DND-41 (cell line): ENCODE data around the gene LRRC46.

ENCODE experiments used
- ATAC-seq: fragments of 200-7000 bp; cut with Tn5 transposase; 3 replicates; pipeline ENCODE4 v1.9.1; 2021; ENCODE audit warnings: low read depth; ENCODE audit not compliant: insufficient read depth
- DNase-seq: peaks from one replicate; pipeline ENCODE4 v3.0.0-alpha.2; 2020
- H2AFZ ChIP-seq: 2 replicates; pipeline ENCODE4 v1.6.0; 2012; ENCODE audit warnings: low read depth, low read length
- H3K27ac ChIP-seq: 2 replicates; pipeline ENCODE4 v1.5.1; 2012; ENCODE audit warnings: low read length, inconsistent platforms
- H3K27me3 ChIP-seq: fragments of 200-600 bp; sonication (generic); 2 replicates; pipeline ENCODE4 v1.6.0; 2012; ENCODE audit warnings: low read length, mild to moderate bottlenecking, inconsistent platforms; ENCODE audit not compliant: insufficient read depth, poor library complexity
- H3K36me3 ChIP-seq: 2 replicates; pipeline ENCODE4 v1.5.1; 2012; ENCODE audit warnings: low read length, inconsistent platforms; ENCODE audit not compliant: insufficient read depth
- H3K4me1 ChIP-seq: 2 replicates; pipeline ENCODE4 v1.5.1; 2012; ENCODE audit warnings: mild to moderate bottlenecking, low read length; ENCODE audit not compliant: insufficient read depth
- H3K4me2 ChIP-seq: 2 replicates; pipeline ENCODE4 v1.6.0; 2012; ENCODE audit warnings: mild to moderate bottlenecking, moderate library complexity, low read length, inconsistent platforms; ENCODE audit not compliant: insufficient read depth
- H3K4me3 ChIP-seq, 2 experiments: fragments of 200-600 bp in 1 of 2; shearing (Covaris generic) in 1 of 2; 2 replicates each; pipeline ENCODE4 v1.5.1; 2012 to 2016; ENCODE audit warnings: inconsistent platforms in 2 of 2, low read length in 2 of 2, mild to moderate bottlenecking in 2 of 2, low read depth in 1 of 2, moderate library complexity in 1 of 2
- H3K79me2 ChIP-seq: 2 replicates; pipeline ENCODE4 v1.6.0; 2012; ENCODE audit warnings: low read length, inconsistent platforms; ENCODE audit not compliant: insufficient read depth
- H3K9ac ChIP-seq: 2 replicates; pipeline ENCODE4 v1.6.0; 2012; ENCODE audit warnings: low read depth, mild to moderate bottlenecking, inconsistent platforms, low read length, moderate library complexity
- H3K9me3 ChIP-seq: 2 replicates; pipeline ENCODE4 v1.5.1; 2012; ENCODE audit warnings: low read length, moderate library complexity, mild to moderate bottlenecking, inconsistent platforms; ENCODE audit not compliant: insufficient read depth, severe bottlenecking
- H4K20me1 ChIP-seq: 2 replicates; pipeline ENCODE4 v1.6.0; 2012; ENCODE audit warnings: low read length; ENCODE audit not compliant: insufficient read depth
- EZH2 ChIP-seq: IDR thresholded peaks from 3 replicates; pipeline ENCODE4 v1.6.1; 2012; ENCODE audit warnings: borderline replicate concordance, low read depth, mild to moderate bottlenecking, moderate library complexity, low read length, inconsistent platforms; ENCODE audit not compliant: severe bottlenecking
- TF ChIP-seq, protein P1 (sequence below): IDR thresholded peaks from 2 replicates; pipeline ENCODE4 v1.5.1; 2012; ENCODE audit warnings: borderline replicate concordance, low read length, moderate library complexity, mild to moderate bottlenecking; ENCODE audit not compliant: poor library complexity, severe bottlenecking; ENCODE audit errors: extremely low read depth

Gene LRRC46

DNA sequence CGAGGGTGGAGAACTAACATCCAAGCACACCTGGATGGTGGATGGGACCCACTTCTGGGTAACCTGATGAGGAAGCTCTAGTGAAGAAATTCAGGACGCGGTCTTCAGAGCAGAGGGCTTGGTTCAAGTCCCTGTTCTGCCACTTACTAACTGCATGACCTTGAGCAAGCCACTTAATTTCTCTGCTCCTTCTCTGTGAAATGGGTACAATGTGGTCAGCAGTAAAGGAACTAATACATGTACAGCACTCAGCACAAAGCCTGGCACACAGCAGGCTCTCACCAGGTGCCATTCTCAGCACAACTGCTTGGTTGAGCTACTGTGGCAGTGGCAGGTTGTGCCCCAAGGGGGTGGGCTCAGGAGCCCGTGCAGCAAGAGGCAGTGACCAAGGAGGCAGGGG lies 8.0 kb upstream of the LRRC46 start:
- no peak for TF ChIP-seq EZH2
- TF ChIP-seq, protein P1, sequence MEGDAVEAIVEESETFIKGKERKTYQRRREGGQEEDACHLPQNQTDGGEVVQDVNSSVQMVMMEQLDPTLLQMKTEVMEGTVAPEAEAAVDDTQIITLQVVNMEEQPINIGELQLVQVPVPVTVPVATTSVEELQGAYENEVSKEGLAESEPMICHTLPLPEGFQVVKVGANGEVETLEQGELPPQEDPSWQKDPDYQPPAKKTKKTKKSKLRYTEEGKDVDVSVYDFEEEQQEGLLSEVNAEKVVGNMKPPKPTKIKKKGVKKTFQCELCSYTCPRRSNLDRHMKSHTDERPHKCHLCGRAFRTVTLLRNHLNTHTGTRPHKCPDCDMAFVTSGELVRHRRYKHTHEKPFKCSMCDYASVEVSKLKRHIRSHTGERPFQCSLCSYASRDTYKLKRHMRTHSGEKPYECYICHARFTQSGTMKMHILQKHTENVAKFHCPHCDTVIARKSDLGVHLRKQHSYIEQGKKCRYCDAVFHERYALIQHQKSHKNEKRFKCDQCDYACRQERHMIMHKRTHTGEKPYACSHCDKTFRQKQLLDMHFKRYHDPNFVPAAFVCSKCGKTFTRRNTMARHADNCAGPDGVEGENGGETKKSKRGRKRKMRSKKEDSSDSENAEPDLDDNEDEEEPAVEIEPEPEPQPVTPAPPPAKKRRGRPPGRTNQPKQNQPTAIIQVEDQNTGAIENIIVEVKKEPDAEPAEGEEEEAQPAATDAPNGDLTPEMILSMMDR = no peak

DNA sequence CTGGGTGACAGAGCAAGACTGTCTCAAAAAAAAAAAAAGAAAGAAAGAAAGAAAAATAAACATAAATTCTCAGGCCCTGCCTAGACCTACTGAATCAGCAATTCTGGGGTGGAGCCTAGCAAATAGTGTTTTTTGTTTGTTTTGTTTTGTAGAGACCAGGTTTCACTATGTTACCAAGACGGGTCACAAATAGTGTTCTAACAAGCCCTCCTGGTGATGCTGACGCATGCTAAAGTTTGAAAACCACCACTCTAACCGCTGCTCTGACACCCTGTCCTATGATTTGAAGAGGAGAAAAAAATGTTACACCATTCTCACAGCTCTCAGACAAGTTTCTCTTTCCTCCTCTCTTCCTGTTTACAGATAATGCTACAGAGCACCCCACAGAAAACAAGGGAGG lies 1.6 kb upstream of the LRRC46 start:
- peak overlapping the region; percentile 73 for H3K4me2 ChIP-seq
- H3K9me3 ChIP-seq = no peaks in the 10 kb centered on the region
- TF ChIP-seq EZH2 = no peak
- TF ChIP-seq, protein P1 = no peak
- no peak overlapping the region for H3K27ac ChIP-seq
- ATAC-seq = no peak
- no peak for DNase-seq
- H4K20me1 ChIP-seq = peaks cover 6% of the 10 kb centered on the region
- peak overlapping the region; percentile 77 for H3K9ac ChIP-seq
- peaks cover 32% of the 10 kb centered on the region for H3K79me2 ChIP-seq
- H3K4me1 ChIP-seq = peaks cover 30% of the 10 kb centered on the region
- H2AFZ ChIP-seq = no peak overlapping the region
- no peaks in the 10 kb centered on the region for H3K27me3 ChIP-seq
- H3K4me3 ChIP-seq = peak overlapping the region in 1 of 2 experiments; percentile 93; a peak in 2 of 4 replicates
- peaks cover 35% of the 10 kb centered on the region for H3K36me3 ChIP-seq

More for the DNA sequence above, 8.0 kb upstream of the LRRC46 start:
- Histone ChIP-seq H3K36me3 (peaks cover 54% of the 10 kb centered on the region), H3K27me3 (no peaks in the 10 kb centered on the region), H2AFZ (no peak overlapping the region), H3K27ac (no peak overlapping the region), H3K79me2 (peaks cover 24% of the 10 kb centered on the region), H3K4me1 (peaks cover 24% of the 10 kb centered on the region), H4K20me1 (no peaks in the 10 kb centered on the region; the same call in 1 of the 2 replicates), H3K4me2 (no peak overlapping the region), H3K9ac (no peak overlapping the region), H3K9me3 (no peaks in the 10 kb centered on the region), H3K4me3 (no peak overlapping the region)
- no peak for ATAC-seq
- no peak for DNase-seq

DNA sequence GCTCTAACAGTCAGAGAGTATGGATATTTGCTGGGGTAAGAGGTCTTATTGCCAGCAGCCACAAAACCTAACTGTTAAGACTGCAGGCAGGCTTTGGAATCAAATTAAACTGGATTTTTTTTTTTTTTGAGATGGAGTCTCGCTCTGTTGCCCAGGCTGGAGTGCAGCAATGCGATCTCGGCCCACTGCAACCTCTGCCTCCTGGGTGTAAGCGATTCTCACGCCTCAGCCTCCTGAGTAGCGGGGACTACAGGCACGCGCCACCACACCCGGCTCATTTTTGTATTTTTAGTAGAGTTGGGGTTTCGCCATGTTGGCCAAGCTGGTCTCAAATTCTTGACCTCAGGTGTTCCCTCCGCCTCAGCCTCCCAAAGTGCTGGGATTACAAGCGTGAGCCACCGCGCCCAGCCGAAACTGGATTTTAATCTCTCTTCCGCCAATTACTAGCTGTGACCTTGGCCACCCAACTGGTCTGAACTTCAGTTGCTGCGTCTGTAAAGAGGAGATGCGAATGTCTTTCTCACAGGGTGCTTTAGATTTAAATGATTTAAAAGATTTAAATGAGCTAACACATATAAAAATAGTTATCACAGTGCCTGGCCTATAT lies 971 bp upstream of the LRRC46 start:
- Histone ChIP-seq H3K27ac (peak overlapping the region; percentile 91), H4K20me1 (peaks cover 6% of the 10 kb centered on the region), H2AFZ (peak overlapping the region; percentile 97), H3K4me3 (peak overlapping the region; percentile 93 to 97), H3K27me3 (no peaks in the 10 kb centered on the region), H3K9ac (peak overlapping the region; percentile 77), H3K36me3 (peaks cover 30% of the 10 kb centered on the region), H3K9me3 (no peaks in the 10 kb centered on the region), H3K4me1 (peaks cover 30% of the 10 kb centered on the region), H3K4me2 (peak overlapping the region; percentile 73), H3K79me2 (peaks cover 32% of the 10 kb centered on the region)
- DNase-seq (no peak), ATAC-seq (no peak)
- TF ChIP-seq, protein P1 = no peak
- TF ChIP-seq EZH2 = no peak
